ENCODE data around the gene DNAJB2.

GRCh38 chr2:219308142-219309101 lies 29.3 kb downstream of the DNAJB2 start:
- TF ChIP-seq RAD21 (IDR thresholded peaks at IDR 0.05; ENCODE audit: low read depth) (no peak), EZH2phosphoT487 (IDR thresholded peaks at IDR 0.05; ENCODE audit: borderline replicate concordance) (no peak), SIN3A (IDR thresholded peaks at IDR 0.05; ENCODE audit: low read depth) (no peak), POLR2A (IDR thresholded peaks at IDR 0.05; ENCODE audit: borderline replicate concordance, extremely low read depth, insufficient read depth, insufficient read length) (no peak), JUND (IDR thresholded peaks at IDR 0.05) (peak; percentile 41; the same call in 1 of the 2 replicates), EZH2 (IDR thresholded peaks at IDR 0.05) (no peak), SRF (IDR thresholded peaks at IDR 0.05; ENCODE audit: low read depth) (no peak), CEBPB (IDR thresholded peaks at IDR 0.05; ENCODE audit: low read depth) (no peak)
- TF ChIP-seq, protein P1, sequence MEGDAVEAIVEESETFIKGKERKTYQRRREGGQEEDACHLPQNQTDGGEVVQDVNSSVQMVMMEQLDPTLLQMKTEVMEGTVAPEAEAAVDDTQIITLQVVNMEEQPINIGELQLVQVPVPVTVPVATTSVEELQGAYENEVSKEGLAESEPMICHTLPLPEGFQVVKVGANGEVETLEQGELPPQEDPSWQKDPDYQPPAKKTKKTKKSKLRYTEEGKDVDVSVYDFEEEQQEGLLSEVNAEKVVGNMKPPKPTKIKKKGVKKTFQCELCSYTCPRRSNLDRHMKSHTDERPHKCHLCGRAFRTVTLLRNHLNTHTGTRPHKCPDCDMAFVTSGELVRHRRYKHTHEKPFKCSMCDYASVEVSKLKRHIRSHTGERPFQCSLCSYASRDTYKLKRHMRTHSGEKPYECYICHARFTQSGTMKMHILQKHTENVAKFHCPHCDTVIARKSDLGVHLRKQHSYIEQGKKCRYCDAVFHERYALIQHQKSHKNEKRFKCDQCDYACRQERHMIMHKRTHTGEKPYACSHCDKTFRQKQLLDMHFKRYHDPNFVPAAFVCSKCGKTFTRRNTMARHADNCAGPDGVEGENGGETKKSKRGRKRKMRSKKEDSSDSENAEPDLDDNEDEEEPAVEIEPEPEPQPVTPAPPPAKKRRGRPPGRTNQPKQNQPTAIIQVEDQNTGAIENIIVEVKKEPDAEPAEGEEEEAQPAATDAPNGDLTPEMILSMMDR (IDR thresholded peaks at IDR 0.05 in 2 of 3, conservative IDR thresholded peaks at IDR 0.05 in 1 of 3; ENCODE audit: borderline replicate concordance in 1 of 3, insufficient read depth in 1 of 3, low read depth in 2 of 3, low read length in 2 of 3) = no peak
